Middle frontal gyrus (tissue), 1 donor: ENCODE measurements around the gene CYSRT1.

Experiments used
- DNase-seq: peaks from one replicate; pipeline ENCODE4 v3.0.0-alpha.2; 2015; ENCODE audit warnings: low spot score; ENCODE audit errors: extremely low spot score

CYSRT1 gene

DNA sequence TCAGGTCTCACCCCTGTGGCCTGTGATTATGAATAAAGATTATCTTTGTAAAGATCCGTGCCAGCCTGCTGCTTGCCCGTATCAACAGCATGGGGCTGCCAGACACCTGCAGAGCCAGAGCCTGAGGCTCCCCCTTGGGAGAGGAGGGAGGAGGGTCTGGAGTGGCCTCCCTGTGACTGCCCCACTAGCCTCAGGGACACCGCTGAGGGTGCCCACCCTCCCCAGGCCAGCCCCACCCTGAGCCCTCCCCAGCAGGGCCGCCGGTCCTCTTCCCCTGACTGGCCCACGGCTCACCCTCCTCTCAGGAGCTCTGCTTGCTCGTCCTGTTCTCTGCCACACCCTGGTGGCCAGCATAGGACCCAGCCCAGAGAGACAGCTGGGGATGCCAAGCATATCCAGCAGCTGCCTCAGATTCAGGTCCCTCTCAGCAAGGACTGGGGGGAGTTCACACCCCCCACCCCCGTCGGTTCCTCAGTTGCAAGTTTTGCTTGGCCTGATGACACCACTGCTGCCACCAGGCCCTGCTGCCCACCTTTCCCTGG lies 34.6 kb upstream of the CYSRT1 start:
- DNase-seq = no peak

DNA sequence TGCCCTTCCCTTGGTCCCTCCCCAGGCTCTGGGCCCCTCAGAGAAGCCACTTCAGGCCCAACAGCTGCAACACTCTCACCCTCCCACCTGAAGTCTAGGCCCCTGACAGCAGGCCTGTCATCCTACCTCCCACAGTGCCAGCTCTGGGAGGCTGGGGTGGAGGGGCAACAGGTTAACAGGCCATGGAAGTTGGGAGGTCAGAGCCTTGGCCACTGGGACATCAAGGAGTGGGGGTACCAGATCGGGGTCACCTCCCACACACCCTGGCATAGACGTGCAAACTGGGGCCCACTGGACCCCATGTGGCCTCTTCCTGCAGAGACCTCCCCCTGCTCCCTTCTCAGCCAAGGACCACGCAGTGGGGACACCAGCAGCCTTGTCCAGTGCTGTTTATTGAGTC lies 33.7 kb upstream of the CYSRT1 start:
- DNase-seq = no peak

DNA sequence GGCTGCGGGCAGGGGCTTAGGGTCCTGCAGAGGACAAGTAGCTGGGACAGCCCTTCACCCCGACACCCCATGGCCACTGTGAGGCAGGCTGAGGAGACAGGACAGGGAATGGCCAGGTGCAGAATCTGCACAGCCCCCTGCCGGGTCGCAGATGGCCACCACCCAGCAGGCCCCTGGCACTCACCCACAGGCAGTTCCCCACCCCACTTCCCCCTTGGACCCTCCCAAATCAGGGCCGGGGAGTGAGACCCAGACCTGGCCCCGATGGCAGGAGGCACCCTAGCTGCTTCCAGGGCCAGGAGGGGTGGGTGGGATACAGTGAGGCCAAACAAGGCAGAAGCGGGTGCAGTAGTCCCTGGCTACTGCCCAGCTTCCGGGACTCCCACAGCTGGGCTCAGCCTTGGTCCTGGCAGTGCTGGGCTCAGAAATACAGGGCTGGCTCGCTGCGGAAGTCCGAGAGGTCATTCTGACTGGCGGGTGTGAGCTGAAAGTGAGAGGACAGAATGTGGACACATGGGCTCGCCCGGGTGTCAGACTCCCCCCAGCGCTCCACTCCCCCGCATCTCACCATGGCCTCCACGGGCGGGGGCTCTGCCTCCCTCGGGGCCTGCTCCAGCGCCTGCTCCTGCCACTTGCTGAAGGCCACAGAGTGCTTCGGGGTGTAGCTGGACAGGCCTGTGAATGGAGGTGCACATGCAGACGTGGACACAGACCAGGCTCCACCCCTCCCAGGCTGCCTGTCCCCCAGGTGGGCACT lies 33.1 kb upstream of the CYSRT1 start:
- DNase-seq = peak; percentile 29

DNA sequence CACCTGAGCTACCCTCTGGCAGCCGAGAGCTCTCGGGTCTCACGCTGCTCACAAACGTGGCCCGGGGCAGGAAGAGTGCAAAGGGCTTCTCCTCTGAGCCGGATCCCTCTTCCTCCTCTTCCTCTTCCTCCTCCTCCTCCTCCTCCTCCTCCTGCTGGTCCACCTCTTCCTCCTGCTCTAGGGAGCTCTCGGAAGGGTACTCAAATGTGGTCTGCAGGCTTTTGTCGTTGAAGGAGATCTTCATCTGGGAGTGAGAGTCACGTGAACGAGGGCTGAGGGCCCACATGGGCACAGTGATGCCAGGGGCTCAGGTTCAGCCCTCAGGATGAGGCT lies 32.6 kb upstream of the CYSRT1 start:
- DNase-seq = no peak

DNA sequence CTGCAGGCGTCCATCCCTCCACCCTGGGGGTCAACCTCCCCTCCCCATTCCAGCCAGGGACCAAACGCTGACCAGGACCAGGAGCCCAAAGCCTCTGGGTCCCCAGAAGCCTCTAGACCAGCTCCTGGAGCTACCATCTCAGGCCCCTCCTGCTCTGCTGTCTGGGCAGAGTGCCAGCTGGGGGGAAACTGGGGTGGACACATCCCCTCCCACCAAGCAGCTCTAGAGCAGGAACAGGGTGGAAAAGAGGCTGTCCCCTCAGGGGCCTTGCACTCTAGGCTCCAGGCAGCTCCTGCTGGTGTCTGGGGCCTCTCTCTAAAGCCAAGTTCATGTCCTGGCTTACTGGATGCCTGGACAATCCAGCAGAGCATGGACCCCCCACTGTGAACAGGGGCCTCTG lies 32.1 kb upstream of the CYSRT1 start:
- DNase-seq = no peak

DNA sequence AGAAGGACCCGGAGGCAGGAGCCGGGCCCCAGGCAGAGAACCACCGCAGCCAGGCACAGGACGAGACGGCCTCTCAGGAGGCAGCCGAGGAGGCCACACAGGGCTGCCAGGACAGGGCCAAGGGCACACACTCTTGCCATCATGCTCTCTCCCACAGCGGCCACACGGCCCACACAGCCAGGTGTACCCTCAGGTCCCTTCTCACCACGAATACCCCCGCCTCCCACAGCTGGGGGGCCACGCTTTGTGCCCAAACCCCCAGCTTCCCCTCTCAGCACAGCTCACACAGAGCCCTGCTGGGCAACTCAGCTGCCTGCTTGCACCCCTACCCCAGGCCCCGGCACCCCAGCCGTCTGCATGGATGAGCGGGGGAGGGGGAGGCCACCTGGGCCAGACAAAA lies 31.2 kb upstream of the CYSRT1 start:
- no peak for DNase-seq

DNA sequence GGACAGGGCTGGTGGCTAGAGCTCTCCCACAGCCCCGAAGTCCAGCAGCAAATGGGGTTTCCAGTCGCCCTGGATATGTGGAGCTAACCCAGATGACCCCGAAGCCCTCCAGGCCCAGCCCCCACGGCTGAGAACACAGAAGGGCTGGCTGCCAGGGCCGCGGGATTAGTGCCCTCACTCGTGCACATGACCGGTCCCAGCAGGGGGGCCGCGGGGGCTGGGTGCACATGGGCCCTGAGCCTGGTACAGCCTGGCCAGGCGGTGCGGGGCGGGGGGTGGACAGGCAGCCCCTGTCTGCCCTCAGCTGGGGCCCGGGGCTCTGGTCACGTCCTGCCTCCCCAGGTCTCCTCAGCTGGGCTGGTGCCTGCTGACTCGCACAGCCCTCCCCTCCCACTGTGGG lies 30.6 kb upstream of the CYSRT1 start:
- DNase-seq = peak; percentile 76

DNA sequence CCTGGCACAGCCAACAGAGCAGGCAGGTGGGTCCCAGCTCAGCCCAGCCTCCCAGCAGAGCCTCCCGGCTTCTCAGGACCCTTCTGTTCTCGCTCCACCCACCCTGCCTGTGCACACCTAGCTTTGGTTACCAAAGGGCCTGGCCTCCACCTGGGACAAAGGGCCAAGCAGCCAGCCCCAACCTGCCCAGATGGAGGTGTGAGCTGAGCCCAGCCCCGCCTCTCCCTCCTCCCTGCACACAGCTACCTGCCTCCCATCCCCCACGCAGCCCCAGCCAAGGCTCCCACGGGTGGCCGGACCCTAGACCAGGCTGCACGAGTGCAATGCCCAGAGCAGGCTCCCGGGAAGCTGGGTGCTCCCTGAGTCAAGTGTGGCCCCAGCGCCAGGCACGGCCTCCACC lies 30.1 kb upstream of the CYSRT1 start:
- DNase-seq = no peak

DNA sequence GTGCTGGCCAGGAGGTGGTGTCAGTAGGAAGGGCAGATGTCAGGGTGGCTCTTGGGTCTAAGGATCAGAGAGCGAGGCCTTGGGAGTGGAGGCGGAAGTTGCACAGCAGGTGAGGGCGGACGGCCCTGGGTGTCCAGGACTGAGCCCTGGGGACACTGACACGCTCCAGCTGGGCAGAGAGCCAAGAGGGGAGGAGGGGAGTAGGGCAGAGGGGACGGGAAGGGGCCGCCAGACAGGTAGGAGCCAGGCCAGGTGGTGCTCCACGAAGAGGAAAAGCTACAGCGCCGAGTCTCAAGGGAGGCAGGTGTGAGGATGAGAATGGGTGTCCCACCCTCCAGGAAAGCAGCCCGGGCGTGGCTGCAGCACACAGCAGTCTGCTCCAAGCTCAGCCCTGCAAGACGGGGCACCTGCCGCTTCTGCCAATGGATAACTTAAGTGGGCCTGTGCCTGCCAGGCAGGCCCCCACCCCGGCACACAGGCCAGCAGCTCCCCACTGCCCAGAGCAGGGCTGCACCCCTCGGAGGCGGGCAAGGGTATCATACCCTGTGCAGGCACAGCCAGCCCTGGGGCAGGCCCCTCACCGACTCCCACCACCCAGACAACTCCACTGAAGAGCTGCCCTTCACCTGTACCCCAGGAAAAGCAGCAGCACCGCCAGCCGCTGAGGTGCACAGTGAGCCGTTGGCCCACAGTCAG lies 29.3 kb upstream of the CYSRT1 start:
- no peak for DNase-seq

DNA sequence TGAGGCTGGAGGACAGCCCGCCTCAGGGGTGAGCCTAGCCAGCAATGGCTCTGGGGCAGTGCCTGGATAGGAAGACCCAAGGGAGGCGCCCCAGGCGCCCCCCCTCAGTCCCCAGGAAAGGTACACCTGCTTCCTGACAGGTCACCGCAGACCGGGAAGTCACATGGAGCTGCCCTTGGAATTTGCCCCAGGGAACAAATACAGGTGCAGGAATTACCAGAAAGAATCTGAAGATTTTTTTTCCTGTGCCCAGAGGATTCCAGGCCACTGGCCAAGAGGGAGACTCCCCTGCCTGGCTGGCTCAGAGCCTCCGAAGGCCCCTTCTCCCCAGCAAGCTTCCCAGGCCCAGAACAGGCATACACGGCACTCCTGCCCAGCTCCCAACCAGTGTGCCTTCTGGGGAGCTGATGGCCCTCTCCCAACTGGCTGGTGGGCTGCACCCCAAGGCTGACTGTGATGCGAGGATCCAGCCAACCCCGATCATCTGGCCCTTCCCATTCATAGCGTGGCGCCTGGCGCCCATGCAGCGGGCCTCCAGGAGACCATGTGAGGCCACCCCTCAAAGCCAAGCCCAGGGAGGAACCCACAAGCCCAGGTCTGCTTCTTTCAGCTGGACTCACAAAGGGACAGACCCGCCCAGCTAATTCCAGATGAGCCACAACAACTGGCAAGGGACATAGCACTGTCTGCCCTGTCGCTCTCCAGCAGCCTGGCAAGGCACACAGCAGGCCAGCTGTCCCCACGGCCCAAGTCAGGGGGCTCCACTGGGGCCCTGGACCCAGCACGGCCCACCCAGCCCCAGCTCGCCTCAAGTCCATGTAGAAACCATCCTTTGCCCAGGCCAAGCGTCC lies 26.7 kb upstream of the CYSRT1 start:
- DNase-seq = no peak

DNA sequence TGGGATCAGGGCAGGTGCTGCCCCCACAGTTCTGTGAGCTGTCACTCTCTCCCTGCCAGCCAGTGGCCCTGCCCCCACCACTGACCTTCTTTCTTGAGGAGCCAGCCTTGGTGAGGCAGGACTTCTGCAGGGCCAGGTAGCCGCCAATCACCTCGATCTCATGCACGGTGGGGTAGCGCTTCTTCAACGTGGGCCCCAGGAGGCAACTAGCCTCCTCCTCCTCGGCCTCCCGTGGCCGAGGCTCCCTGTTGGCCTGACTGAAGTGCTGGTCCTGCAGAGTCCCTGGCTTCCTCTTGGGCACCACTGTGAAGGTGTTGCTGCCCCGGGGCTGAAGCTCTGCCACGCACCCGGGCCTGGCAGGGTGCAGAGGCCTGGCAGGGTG lies 26.1 kb upstream of the CYSRT1 start:
- no peak for DNase-seq

DNA sequence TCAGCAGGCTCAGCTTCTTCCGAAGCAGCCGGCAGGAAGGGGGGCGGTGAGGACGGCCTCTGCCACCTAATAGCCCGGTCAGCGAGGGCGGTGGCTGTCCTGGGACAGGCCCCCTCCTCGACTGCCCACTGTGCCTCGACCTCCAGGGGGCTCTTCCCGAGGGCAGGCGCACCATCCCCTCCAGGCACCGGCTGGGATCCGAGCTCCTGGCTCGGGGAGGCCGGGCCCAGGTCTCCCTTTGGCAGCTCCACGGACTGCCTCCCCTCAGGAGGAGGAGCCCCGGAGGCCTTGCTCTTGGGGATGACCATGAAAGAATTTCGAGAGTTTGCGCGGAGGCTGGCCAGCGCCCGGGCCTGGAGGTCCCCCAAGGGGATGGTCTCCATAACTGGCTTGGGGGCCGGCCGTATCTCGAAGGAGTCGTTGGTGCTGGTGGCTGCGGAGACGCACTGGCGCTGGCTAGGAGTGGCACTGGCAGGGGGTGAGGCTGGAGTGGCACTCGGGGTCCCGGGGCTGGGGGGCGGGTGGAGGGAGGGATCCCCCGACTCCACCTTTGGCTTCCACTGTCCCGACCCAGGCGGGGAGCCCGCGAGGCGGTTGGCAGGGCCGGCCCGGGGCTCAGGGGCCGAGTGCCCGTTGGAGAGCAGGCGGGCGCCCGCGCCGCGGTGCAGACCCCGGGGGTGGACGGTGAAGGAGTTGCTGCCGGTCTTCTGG lies 25.4 kb upstream of the CYSRT1 start:
- no peak for DNase-seq

DNA sequence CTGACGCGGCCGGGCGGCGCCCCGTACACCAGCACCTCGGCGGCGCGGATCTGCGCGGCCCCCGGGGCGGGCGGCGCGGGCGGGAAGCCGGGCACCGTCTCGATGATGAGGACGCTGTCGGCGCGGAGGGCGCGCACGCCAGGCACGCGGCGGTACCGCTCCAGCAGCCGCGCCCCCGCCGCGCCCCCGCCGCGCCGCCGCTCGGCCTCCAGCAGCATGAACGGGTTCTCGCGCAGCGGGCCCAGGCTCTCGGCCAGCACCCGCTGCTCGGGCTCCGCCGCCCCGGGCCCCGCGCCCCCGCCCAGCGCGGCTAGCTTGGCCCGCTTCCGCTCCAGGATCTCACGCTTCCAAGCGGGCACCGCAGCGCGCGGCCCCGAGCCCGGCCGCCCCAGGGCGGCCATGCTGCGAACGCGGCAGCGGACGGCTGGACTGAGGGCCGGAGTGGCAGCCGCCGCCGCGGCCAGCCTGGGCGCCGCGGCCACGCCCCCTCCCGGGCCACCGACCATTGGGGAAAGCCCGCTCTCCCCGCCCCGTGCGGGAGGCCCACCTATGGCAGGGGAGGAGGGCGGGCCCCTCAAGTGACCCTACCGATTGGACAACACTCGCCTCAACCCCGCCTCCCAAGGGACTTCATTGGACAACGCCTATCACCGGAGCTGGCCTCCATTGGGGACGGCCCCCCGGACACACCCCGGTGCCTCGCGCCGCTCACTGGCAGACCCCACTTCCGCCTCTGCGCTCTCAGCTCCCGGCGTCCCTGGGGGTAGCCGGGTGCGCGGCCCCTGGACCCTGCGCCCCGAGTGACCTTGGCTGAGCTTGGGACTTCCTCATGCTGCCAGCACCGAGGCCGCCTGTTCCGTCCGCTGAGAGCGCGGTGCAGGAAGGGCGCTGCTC lies 24.4 kb upstream of the CYSRT1 start, which contains the start of gene TPRN:
TSS of gene TPRN (minus strand) at position 431 of the 894 bp plus-strand sequence. CDS start at position 401, 30 bp downstream.
- peak; percentile 98 for DNase-seq

DNA sequence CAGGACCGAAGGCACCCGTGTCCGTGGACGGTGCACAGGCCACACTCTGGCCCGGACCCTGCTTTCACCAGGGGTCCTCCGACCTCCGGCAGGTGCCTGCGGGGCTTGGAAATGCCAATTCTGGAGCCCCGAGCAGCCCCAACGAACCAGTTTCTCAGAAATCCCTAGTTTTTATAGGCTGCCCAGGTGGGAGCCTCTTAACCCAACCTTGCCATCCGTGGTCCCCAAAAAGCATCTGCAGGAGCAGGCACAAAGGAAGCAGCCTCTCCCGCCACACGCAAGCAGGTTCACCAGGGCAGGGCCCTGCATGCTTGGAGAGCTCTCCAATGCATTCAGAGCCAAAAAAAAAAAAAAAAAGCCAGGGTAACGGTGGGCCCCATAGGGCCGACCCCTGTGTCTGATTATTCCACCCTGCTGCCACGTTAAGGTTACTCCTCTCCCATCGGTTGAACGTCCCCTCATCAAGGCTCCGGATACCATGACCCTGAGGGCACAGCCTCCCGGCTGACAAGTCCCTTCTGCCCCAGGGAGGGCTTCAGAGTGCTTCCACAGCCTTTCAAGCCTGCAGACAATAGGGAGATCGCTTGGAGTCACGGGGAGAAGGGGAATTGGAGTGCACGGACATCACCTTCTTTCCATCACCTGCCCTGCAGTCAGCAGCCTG lies 23.6 kb upstream of the CYSRT1 start:
- no peak for DNase-seq

DNA sequence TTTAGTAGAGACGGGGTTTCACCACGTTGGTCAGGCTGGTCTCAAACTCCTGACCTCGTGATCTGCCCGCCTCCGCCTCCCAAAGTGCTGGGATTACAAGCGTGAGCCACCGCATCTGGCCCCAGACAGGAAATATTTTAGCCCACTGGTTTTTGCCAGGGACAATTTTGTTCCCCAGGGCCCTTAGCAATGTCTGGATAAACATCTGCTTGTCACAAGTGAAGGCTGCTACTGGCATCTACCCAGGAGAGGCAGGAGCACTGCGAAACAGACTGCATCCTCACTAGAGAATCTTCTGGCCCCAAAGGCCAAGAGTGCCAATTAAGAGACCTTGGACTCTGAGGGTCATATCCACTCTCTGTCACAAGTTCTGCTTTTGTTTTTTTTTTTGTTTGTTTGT lies 22.0 kb upstream of the CYSRT1 start:
- no peak for DNase-seq

DNA sequence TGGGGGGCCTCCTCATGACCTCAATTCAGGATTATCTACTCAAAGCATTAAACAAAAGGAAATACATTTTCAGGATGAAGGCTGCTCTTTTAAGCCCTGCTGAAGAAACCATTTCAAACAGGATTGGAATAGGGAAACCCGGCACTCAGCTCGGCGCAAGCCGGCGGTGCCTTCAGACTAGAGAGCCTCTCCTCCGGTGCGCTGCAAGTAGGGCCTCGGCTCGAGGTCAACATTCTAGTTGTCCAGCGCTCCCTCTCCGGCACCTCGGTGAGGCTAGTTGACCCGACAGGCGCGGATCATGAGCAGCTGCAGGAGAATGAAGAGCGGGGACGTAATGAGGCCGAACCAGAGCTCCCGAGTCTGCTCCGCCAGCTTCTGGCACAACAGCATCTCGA lies 20.2 kb upstream of the CYSRT1 start:
- no peak for DNase-seq

DNA sequence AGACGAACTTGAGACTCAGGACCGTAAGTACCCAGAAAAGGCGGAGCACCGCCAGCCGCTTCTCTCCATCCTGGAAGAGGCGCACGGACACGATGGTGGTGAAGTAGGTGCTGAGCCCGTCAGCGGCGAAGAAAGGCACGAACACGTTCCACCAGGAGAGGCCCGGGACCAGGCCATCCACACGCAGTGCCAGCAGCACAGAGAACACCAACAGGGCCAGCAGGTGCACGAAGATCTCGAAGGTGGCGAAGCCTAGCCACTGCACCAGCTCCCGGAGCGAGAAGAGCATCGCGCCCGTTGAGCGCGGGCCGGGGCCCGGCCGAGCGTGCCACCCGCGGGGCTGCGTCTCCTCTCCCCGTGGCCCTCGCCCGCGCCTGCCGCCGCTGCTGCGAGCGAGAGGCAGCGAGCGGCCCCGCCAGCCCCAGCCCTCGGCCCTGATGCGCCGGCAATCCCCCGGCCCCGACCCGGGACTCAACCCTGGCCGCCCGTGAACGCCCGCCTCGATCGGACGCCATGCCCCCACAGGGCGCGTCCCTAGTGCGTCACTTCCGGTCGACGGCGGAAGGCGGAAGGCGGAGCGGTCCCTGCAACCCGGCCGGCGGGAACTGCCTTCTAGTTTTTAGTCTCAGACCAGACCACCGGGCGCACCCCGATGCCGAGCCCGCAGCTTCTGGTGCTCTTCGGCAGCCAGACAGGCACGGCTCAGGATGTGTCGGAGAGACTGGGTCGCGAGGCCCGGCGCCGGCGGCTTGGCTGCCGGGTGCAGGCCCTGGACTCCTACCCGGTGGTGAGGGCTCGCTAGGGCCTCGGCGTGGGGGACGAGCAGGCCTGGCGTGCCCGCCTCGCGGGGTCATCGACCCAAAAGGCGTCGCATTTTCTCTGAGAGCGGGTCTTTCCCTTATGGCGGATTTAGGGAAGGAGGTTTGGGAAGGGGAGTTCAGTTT lies 19.6 kb upstream of the CYSRT1 start, which contains the start of the genes NDOR1 and TMEM203:
TSS of gene NDOR1 (plus strand) at position 575 of the 944 bp plus-strand sequence. CDS start at position 653, 78 bp downstream.
TSS of gene TMEM203 (minus strand) at position 523 of the 944 bp plus-strand sequence. CDS start at position 289, 234 bp downstream.
- peak; percentile 78 for DNase-seq

DNA sequence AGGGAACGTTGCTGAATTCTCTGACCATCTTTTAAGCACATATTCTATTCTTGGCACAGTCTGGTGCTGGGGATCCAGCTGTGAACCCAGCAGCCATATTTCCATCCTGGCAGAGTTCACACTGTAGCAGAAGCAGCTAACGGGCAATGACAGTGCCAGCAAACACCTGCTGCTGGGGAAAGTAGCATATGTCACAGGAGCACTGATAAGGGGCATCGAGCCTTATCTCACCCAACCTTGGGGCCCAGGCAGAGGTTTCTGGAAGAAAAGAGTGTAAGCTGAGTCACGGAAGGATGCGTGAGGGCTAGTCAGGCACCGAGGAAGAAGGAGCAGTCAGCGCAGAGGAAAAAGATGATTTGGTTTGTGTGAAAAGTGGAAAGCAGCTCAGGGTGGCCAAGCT lies 18.4 kb upstream of the CYSRT1 start:
- DNase-seq = no peak
